Fibroblast of villous mesenchyme (primary cell): ENCODE measurements around the gene VSTM2L. TPM values are rescaled to one million over a fixed set of nuclear protein-coding genes. Genes with fewer than 3 reads are reported as not detected.
"Not testable (repeated sequence)": the region's sequence is repeated elsewhere in the genome, so short reads cannot be mapped to it uniquely, and the experiment has no call there.

Experiments used
- DNase-seq: peaks from one replicate; pipeline ENCODE4 v3.0.0-alpha.2; 2010; ENCODE audit warnings: low read depth
- H3K4me3 ChIP-seq: 2 replicates; pipeline ENCODE4 v1.5.1; 2011; ENCODE audit warnings: low read depth, mild to moderate bottlenecking, low read length
- CTCF ChIP-seq: IDR thresholded peaks from 2 replicates; pipeline ENCODE4 v1.5.1; 2012; ENCODE audit warnings: low read depth, mild to moderate bottlenecking, low read length; ENCODE audit not compliant: insufficient read depth
- total RNA-seq: library from RNA; depleted of rRNA; stranded (reverse); fragments of >200 nt; gene quantifications from 2 replicates; pipeline ENCODE4 v1.2.3, GENCODE V29; 2012

The VSTM2L gene
- total RNA-seq, 1 donor, result 1.3 TPM

GRCh38 chr20:37961066-37961465 is 58.1 kb downstream of the VSTM2L start:
- H3K4me3 ChIP-seq, result no peak overlapping the region
- TF ChIP-seq CTCF, result no peak
- DNase-seq, result peak; percentile 11

GRCh38 chr20:37963483-37963882 is 60.6 kb downstream of the VSTM2L start:
- DNase-seq, H3K4me3 ChIP-seq: not testable (repeated sequence)

- TF ChIP-seq CTCF, result no peak
- H3K4me3 ChIP-seq, result no peak overlapping the region
- peak; percentile 8 for DNase-seq
Measured at GRCh38 chr20:37968841-37969401, 66.0 kb downstream of the VSTM2L start.

- H3K4me3 ChIP-seq, result no peak overlapping the region
- TF ChIP-seq CTCF, result no peak
- DNase-seq, result no peak
Measured at GRCh38 chr20:37969949-37970855, 67.3 kb downstream of the VSTM2L start.

- no peak for DNase-seq
- H3K4me3 ChIP-seq, result no peak overlapping the region
- TF ChIP-seq CTCF, result no peak
Measured at GRCh38 chr20:37970856-37971245, 67.9 kb downstream of the VSTM2L start.

- DNase-seq, result no peak
- TF ChIP-seq CTCF, result no peak
- no peak overlapping the region for H3K4me3 ChIP-seq
Measured at GRCh38 chr20:37971561-37972127, 68.7 kb downstream of the VSTM2L start.
